Upper lobe of left lung (tissue), 4 donors: Measurements from ENCODE around the gene POLD2.

Experiments used
- CTCF ChIP-seq, 6 experiments: fragments of 450-650 bp in 4 of 6; fragments of 200-600 bp in 2 of 6; sonication (generic) in 2 of 6; IDR thresholded peaks; one replicate each; pipeline ENCODE4 v1.5.1; 2016 to 2019; ENCODE audit warnings: antibody characterized with exemption in 6 of 6
- EP300 ChIP-seq, 4 donors: sonication (generic); formaldehyde crosslinking; IDR thresholded peaks; one replicate each; pipeline ENCODE4 v1.5.1; 2017; ENCODE audit warnings: antibody characterized with exemption in 4 of 4, control low read depth in 2 of 4
- POLR2A ChIP-seq, 4 donors: fragments of 450-650 bp; IDR thresholded peaks; one replicate each; pipeline ENCODE4 v1.5.1; 2016 to 2017; ENCODE audit warnings: antibody characterized with exemption in 4 of 4, mild to moderate bottlenecking in 2 of 4
- POLR2AphosphoS5 ChIP-seq, 2 donors: sonication (generic); formaldehyde crosslinking; IDR thresholded peaks; one replicate each; pipeline ENCODE4 v1.5.1; 2017; ENCODE audit warnings: antibody characterized with exemption in 2 of 2

DNA sequence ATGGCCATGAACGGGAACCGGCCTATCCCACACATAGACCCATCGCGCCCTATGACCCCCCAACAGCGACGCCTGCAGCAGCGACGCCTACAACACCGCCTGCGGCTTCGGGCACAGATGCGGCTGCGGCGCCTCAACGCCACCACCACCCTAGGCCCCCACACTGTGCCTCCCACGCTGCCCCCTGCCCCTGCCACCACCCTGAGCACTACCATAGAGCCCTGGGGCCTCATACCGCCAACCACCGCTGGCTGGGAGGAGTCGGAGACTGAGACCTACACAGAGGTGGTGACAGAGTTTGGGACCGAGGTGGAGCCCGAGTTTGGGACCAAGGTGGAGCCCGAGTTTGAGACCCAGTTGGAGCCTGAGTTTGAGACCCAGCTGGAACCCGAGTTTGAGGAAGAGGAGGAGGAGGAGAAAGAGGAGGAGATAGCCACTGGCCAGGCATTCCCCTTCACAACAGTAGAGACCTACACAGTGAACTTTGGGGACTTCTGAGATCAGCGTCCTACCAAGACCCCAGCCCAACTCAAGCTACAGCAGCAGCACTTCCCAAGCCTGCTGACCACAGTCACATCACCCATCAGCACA, 9.5 kb downstream of the POLD2 start:
- TF ChIP-seq CTCF (IDR thresholded peaks at IDR 0.05) (no peak), POLR2AphosphoS5 (IDR thresholded peaks at IDR 0.05) (no peak), POLR2A (IDR thresholded peaks at IDR 0.05) (no peak), EP300 (IDR thresholded peaks at IDR 0.05) (no peak)
